GM12891 (cell line): ENCODE results near the gene BCL11B.

Source experiments
- DNase-seq: peaks from one replicate; pipeline ENCODE4 v3.0.0; 2011; ENCODE audit warnings: low spot score; ENCODE audit not compliant: insufficient read length
- FAIRE-seq: peaks from 2 replicates; lab custom pipeline; 2011; peaks lifted over from hg19 to GRCh38; lab: Jason Lieb, UNC
- PAX5 ChIP-seq: IDR thresholded peaks from 2 replicates; pipeline ENCODE4 v1.6.1; 2011; ENCODE audit warnings: low read length, moderate library complexity, mild to moderate bottlenecking; ENCODE audit not compliant: insufficient read depth, severe bottlenecking
- POLR2A ChIP-seq: IDR thresholded peaks from 2 replicates; pipeline ENCODE4 v1.6.1; 2011; ENCODE audit warnings: low read depth, low read length, control low read depth
- POLR2AphosphoS5 ChIP-seq: IDR thresholded peaks from 2 replicates; pipeline ENCODE4 v1.6.1; 2011; ENCODE audit warnings: low read depth, low read length, control low read depth
- POU2F2 ChIP-seq: IDR thresholded peaks from 2 replicates; pipeline ENCODE4 v1.6.1; 2011; ENCODE audit warnings: low read depth, mild to moderate bottlenecking, control low read depth, low read length, moderate library complexity
- SPI1 ChIP-seq: IDR thresholded peaks from 2 replicates; pipeline ENCODE4 v1.6.1; 2011; ENCODE audit warnings: low read depth, low read length, control low read depth
- TAF1 ChIP-seq: IDR thresholded peaks from 2 replicates; pipeline ENCODE4 v1.6.1; 2011; ENCODE audit warnings: low read depth, low read length, control low read depth

BCL11B gene

GRCh38 chr14:99194736-99195135 is 77.3 kb downstream of the BCL11B start:
- FAIRE-seq (no peak), DNase-seq (no peak)
- TF ChIP-seq POLR2AphosphoS5 (no peak), PAX5 (no peak), POLR2A (no peak), POU2F2 (no peak), SPI1 (no peak), TAF1 (no peak)

DNA sequence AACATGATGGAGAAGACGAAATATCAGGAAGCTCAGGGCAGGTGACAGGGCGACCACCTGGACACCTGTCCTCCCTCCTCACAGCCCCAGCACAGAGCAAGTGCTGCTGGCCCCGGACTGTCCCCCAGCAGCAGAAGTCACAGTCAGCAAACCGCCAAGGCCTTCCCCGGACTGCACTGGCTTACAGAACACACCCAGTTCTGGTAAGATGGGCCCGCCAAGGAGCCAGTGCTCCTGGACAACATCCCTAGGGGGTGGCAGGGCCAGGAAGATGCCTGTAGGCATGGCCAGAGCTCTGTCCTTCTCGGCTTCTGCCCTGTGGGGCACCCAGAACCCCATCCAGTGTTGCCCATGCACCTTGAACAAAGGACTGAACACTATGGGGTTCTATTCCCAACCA is 77.9 kb downstream of the BCL11B start:
- DNase-seq, result no peak
- FAIRE-seq, result no peak
- TF ChIP-seq PAX5 (no peak), POU2F2 (no peak), POLR2AphosphoS5 (no peak), SPI1 (no peak), POLR2A (no peak), TAF1 (no peak)

DNA sequence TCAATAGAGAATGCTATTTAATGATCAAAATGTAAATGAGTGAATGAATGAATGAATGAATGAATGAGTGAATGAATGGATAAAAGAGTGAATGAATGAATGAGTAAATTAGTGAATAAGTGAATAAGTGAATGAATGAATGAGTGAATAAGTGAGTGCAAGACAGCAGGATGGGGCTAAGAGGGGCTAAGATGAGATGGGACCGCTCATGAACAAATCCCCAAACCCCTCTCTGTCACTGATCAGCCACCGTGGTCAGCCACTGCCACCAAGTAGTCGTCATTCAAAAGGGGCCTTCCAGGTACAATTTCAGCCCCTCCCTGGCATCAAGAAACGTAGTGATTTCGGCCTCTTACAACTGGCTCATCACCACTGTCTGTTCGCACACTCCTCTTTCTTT is 79.2 kb downstream of the BCL11B start:
- FAIRE-seq (no peak), DNase-seq (no peak)
- TF ChIP-seq POU2F2 (no peak), POLR2A (no peak), PAX5 (no peak), TAF1 (no peak), POLR2AphosphoS5 (no peak), SPI1 (no peak)

DNA sequence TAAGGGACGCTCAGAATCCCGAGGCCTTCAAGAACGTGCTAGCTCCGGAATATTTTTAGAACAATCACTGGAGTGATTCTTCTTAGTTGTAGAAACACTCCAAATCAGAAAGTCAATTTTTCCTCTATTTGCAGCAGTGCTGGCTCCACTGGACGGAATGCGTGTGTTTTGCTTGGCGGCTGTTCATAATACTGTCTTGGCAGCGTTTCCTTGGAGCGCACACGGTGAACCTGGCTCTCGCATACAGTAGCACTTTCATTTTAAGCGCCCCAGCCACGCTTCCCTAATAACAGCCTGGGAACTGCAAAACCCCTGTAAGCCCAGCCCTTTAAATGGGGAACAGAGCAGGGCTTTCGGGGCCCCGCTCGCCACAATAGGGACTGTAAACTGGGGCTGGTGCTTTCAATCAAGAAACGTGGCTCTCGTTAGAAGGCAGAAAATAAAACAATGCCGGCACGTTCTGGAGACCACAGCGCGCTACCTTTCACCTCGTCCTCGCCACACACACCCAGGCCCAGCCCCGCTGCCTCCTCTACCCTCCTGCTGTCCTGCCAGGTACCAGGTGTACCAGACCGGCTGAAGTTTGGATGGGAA is 79.9 kb downstream of the BCL11B start:
- FAIRE-seq (no peak), DNase-seq (no peak)

GRCh38 chr14:99191395-99192027 is 80.5 kb downstream of the BCL11B start:
- TF ChIP-seq POLR2AphosphoS5 (no peak), PAX5 (no peak), TAF1 (no peak), POLR2A (no peak), POU2F2 (no peak), SPI1 (no peak)
- DNase-seq (no peak), FAIRE-seq (no peak)

More for the DNA sequence above, 79.9 kb downstream of the BCL11B start:
- no peak for TF ChIP-seq TAF1
- TF ChIP-seq POU2F2, result no peak
- TF ChIP-seq POLR2A, result no peak
- no peak for TF ChIP-seq PAX5
- no peak for TF ChIP-seq POLR2AphosphoS5
- TF ChIP-seq SPI1, result no peak

GRCh38 chr14:99190696-99191394 is 81.2 kb downstream of the BCL11B start:
- TF ChIP-seq PAX5 (no peak), POU2F2 (no peak), SPI1 (no peak), POLR2A (no peak), POLR2AphosphoS5 (no peak), TAF1 (no peak)
- FAIRE-seq (no peak), DNase-seq (no peak)

DNA sequence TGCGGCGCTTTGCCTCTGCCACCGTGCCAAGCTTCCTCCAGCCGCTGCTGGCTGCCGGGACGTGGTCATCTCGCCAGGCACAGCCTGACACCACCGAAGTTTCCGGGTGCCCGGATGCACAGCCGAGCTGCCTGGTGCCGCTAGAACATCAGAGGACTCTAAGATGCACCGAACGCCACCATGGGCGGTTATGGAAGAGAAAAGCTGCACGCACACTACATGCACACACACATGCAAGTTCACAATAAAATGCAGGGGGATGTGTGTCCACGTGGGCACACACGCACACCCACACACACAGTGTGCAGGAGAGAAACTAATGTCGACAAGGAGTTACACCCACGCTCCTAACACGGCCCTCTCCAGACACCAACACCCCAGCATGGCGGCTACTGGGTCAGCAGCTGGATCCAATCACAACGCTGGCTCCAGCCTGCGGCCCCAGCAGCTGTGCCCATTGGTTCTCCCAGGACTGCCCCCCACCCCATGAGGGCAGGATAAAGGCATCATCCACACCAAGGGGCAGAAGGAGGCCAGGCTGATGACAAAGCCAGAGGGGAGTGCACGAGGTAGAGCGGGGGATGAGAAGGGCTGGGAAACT is 82.7 kb downstream of the BCL11B start:
- TF ChIP-seq POLR2AphosphoS5 (no peak), SPI1 (no peak), POLR2A (no peak), PAX5 (no peak), TAF1 (no peak), POU2F2 (no peak)
- no peak for FAIRE-seq
- DNase-seq, result no peak

- FAIRE-seq, result no peak
- no peak for TF ChIP-seq POLR2A
- no peak for TF ChIP-seq PAX5
- TF ChIP-seq SPI1, result no peak
- TF ChIP-seq POLR2AphosphoS5, result no peak
- no peak for TF ChIP-seq TAF1
- DNase-seq, result no peak
Observed at GRCh38 chr14:99188731-99189191, 83.2 kb downstream of the BCL11B start.

- no peak for TF ChIP-seq POLR2A
- no peak for TF ChIP-seq POU2F2
- no peak for TF ChIP-seq TAF1
- TF ChIP-seq PAX5, result no peak
- no peak for TF ChIP-seq POLR2AphosphoS5
- no peak for TF ChIP-seq SPI1
- no peak for FAIRE-seq
- DNase-seq, result no peak
Observed at GRCh38 chr14:99187858-99188257, 84.1 kb downstream of the BCL11B start.
